K562 (cell line): ENCODE measurements around the gene AGXT. TPM values are rescaled to one million over a fixed set of nuclear protein-coding genes. Genes with fewer than 3 reads are reported as not detected.

Source experiments
- ATAC-seq: fragments of 200-7000 bp; cut with Tn5 transposase; 3 replicates; pipeline ENCODE4 v1.9.1; 2020; ENCODE audit warnings: moderate library complexity
- BruUV-seq: library from RNA; stranded (reverse); fragments of 400-500 nt; replicated peaks from 2 replicates; lab custom pipeline; 2021; lab: Mats Ljungman, UMichigan
- CTCF ChIA-PET: fragments of 300-600 bp; formaldehyde crosslinking; extraction: SDS; loops from one replicate; lab custom pipeline; 2021; ENCODE audit warnings: low intra/inter-chr PET ratio; lab: Yijun Ruan, JAX
- POLR2A ChIA-PET: fragments of 300-600, 350-650 bp; sonication (Branson Sonifier 250); formaldehyde crosslinking; extraction: SDS; loops from one replicate; lab custom pipeline; 2021; ENCODE audit warnings: antibody characterized with exemption, inconsistent platforms; lab: Yijun Ruan, JAX
- DNase-seq, 4 experiments: peaks; one replicate each; pipeline versions ENCODE4 v3.0.0 to v3.0.0-alpha.2; 2011 to 2018; ENCODE audit warnings: low spot score in 3 of 4, mixed read lengths in 3 of 4; ENCODE audit errors: extremely low read depth in 1 of 4
- FAIRE-seq: peaks from 2 replicates; lab custom pipeline; 2011; peaks lifted over from hg19 to GRCh38; lab: Jason Lieb, UNC
- H2AFZ ChIP-seq: 2 replicates; pipeline ENCODE4 v1.6.0; 2011; ENCODE audit warnings: low read depth, low read length, control low read depth, inconsistent platforms
- H3K27ac ChIP-seq: fragments of 200-600 bp; 3 replicates; pipeline ENCODE4 v1.8.0; 2011; ENCODE audit warnings: low read depth, mild to moderate bottlenecking, control low read depth, inconsistent platforms, low read length, moderate library complexity, mixed read lengths; ENCODE audit errors: extremely low read depth
- H3K27me3 ChIP-seq, 2 experiments: fragments of 300-600 bp in 1 of 2; 2 replicates in 1 of 2; 3 replicates in 1 of 2; pipeline versions ENCODE4 v1.6.0 to v1.8.0; 2011; ENCODE audit warnings: inconsistent platforms in 2 of 2, low read length in 2 of 2, mild to moderate bottlenecking in 1 of 2, mixed read lengths in 1 of 2, moderate library complexity in 1 of 2; ENCODE audit not compliant: control insufficient read depth in 2 of 2, insufficient read depth in 2 of 2
- H3K36me3 ChIP-seq: fragments of 300-600 bp; 3 replicates; pipeline ENCODE4 v1.8.0; 2011; ENCODE audit warnings: mild to moderate bottlenecking, low read length, inconsistent platforms; ENCODE audit not compliant: control insufficient read depth, insufficient read depth
- H3K4me1 ChIP-seq, 2 experiments: fragments of 200-600 bp in 1 of 2; replicated peaks in 1 of 2; 2 replicates in 1 of 2; 3 replicates in 1 of 2; pipeline versions ENCODE4 v1.5.1 to v1.8.0; 2011; ENCODE audit warnings: inconsistent platforms in 2 of 2, low read length in 2 of 2, mild to moderate bottlenecking in 1 of 2, mixed read lengths in 1 of 2, moderate library complexity in 1 of 2; ENCODE audit not compliant: control insufficient read depth in 2 of 2, insufficient read depth in 2 of 2
- H3K4me2 ChIP-seq: 2 replicates; pipeline ENCODE4 v1.6.1; 2011; ENCODE audit warnings: low read length, control low read depth, inconsistent platforms, mixed read lengths; ENCODE audit not compliant: insufficient read depth
- H3K4me3 ChIP-seq: fragments of 200-600 bp; sonication (generic), shearing (Covaris generic); 2 replicates; pipeline ENCODE4 v1.5.1; 2016; ENCODE audit warnings: control low read depth, inconsistent platforms
- H3K79me2 ChIP-seq: fragments of 200-600 bp; 3 replicates; pipeline ENCODE4 v1.8.0; 2011; ENCODE audit warnings: low read length, inconsistent platforms; ENCODE audit not compliant: control insufficient read depth, insufficient read depth
- H3K9ac ChIP-seq, 2 experiments: 2 replicates each; pipeline versions ENCODE4 v1.6.0 to v1.6.1; 2011; ENCODE audit warnings: low read depth in 2 of 2, low read length in 2 of 2, control low read depth in 1 of 2, inconsistent platforms in 1 of 2, mild to moderate bottlenecking in 1 of 2, mixed read lengths in 1 of 2; ENCODE audit not compliant: insufficient read depth in 1 of 2
- H3K9me1 ChIP-seq: one replicate; pipeline ENCODE4 v1.6.0; 2011; ENCODE audit warnings: inconsistent platforms, mild to moderate bottlenecking, low read length, moderate library complexity; ENCODE audit not compliant: control insufficient read depth, insufficient read depth
- H3K9me3 ChIP-seq: replicated peaks from 2 replicates; pipeline ENCODE4 v1.5.1; 2011; ENCODE audit warnings: low read depth, low read length, inconsistent platforms; ENCODE audit not compliant: control insufficient read depth, insufficient read depth
- H4K20me1 ChIP-seq: replicated peaks from 2 replicates; pipeline ENCODE4 v1.6.1; 2011; ENCODE audit warnings: low read length, inconsistent platforms, mixed read lengths; ENCODE audit not compliant: control insufficient read depth, insufficient read depth
- ATF3 ChIP-seq, 2 experiments: fragments of 450-650 bp in 1 of 2; sonication (generic) in 1 of 2; formaldehyde crosslinking in 1 of 2; IDR thresholded peaks in 1 of 2; conservative IDR thresholded peaks in 1 of 2; 2 replicates each; pipeline versions ENCODE4 v1.6.1 to v1.8.1; 2016 to 2023; ENCODE audit warnings: mild to moderate bottlenecking in 2 of 2, moderate library complexity in 2 of 2, inconsistent platforms in 1 of 2, missing genetic modification reagents in 1 of 2
- BRCA1 ChIP-seq, 2 experiments: fragments of 450-650 bp in 1 of 2; sonication (generic) in 1 of 2; formaldehyde crosslinking in 1 of 2; IDR thresholded peaks; 2 replicates each; pipeline versions ENCODE4 v1.5.0 to v1.6.1; 2017 to 2020; ENCODE audit warnings: mild to moderate bottlenecking in 1 of 2, missing genetic modification reagents in 1 of 2
- CC2D1A ChIP-seq: fragments of 450-650 bp; IDR thresholded peaks from 2 replicates; pipeline ENCODE4 v1.6.1; 2017; ENCODE audit warnings: mild to moderate bottlenecking
- FOXA1 ChIP-seq: fragments of 450-650 bp; IDR thresholded peaks from 2 replicates; pipeline ENCODE4 v1.6.1; 2016; ENCODE audit warnings: mild to moderate bottlenecking, borderline replicate concordance
- MEIS2 ChIP-seq: fragments of 450-650 bp; IDR thresholded peaks from 2 replicates; pipeline ENCODE4 v1.6.1; 2014; ENCODE audit warnings: mild to moderate bottlenecking; ENCODE audit not compliant: partially characterized antibody
- NCOA2 ChIP-seq, 2 experiments: fragments of 450-650 bp; IDR thresholded peaks; 2 replicates each; pipeline ENCODE4 v1.6.1; 2018; ENCODE audit warnings: mild to moderate bottlenecking in 2 of 2, moderate library complexity in 1 of 2; ENCODE audit not compliant: partially characterized antibody in 2 of 2
- SPI1 ChIP-seq: IDR thresholded peaks from 2 replicates; pipeline ENCODE4 v1.6.1; 2011; ENCODE audit warnings: low read depth, low read length, control low read depth, borderline replicate concordance
- TCF3 ChIP-seq: sonication (generic); formaldehyde crosslinking; IDR thresholded peaks from 2 replicates; pipeline ENCODE4 v1.4.0; 2020; ENCODE audit warnings: mild to moderate bottlenecking, missing genetic modification reagents
- WGBS: fragments of 100-300 bp; shearing (Covaris generic); methylation state at CpG from one replicate; pipeline ENCODE4 v1.1.6; 2016; ENCODE audit warnings: low coverage, mixed read lengths; ENCODE audit not compliant: insufficient coverage; ENCODE audit errors: missing lambda C conversion rate; 5-methylcytosine and 5-hydroxymethylcytosine counted together
- in situ Hi-C: fragments of 300-500 bp; cut with MboI; formaldehyde crosslinking; loops from 4 replicates; pipeline ENCODE4 v1.15.0; 2018; ENCODE audit warnings: inconsistent platforms, mixed read lengths
- intact Hi-C: fragments of 100-400 bp; cut with micrococcal nuclease; formaldehyde crosslinking; loops from 2 replicates; pipeline ENCODE4 v1.14.2; 2022
- polyA plus RNA-seq, 8 experiments: library from polyadenylated mRNA; depleted of rRNA in 4 of 8; stranded (reverse) in 5 of 8; unstranded in 3 of 8; fragments of >200 nt; fragmentation: Nextera tagmentation in 2 of 8; fragmentation: Illumina TruSeq in 1 of 8; extraction: Ambion mirVana in 2 of 8; extraction: Trizol in 1 of 8; gene quantifications; 2 replicates each; pipeline versions ENCODE4 v1.2.1 to v1.2.3, GENCODE V29; 2011 to 2014; ENCODE audit warnings: inconsistent platforms in 1 of 8, missing spikeins in 1 of 8
- total RNA-seq, 7 experiments: library from RNA; depleted of rRNA in 6 of 7; stranded (reverse); fragments of >200 nt in 6 of 7; fragmentation: Illumina TruSeq in 2 of 7; extraction: Trizol in 2 of 7; gene quantifications; 2 replicates each; pipeline versions ENCODE4 v1.2.1 to v1.2.3, GENCODE V29; 2011 to 2021; ENCODE audit warnings: low replicate concordance in 1 of 7
- TF ChIP-seq, protein P1 (sequence below): fragments of 450-650 bp; formaldehyde crosslinking; IDR thresholded peaks from 2 replicates; pipeline ENCODE4 v1.4.0; 2022; ENCODE audit warnings: mild to moderate bottlenecking, moderate library complexity

Gene AGXT
- total and polyA plus RNA-seq, 9 of the 15 experiments (the other 6 are each of a cell fraction or from before 2014, with no cell fraction given) = 0.18 TPM; not detected in 8

DNA sequence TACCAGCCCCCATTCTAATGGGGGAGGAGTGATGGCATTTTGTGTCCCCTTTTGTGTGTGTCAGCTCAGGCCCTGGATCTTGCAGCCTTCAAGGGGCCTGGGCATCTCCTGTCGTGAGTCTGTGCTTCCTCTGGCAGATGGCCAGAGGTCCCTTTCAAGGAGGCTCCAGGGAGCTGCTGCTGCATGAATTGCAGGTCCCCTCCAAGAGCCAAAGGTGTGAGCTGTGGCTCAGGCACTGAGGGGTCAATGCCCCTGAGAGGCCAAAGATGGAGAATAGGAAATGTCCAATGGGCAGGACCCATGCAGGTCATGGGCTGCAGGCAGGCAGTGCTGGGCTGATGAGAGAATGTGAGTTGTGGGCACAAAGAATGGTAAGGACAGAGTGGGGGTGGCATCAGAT is 16.9 kb downstream of the AGXT start:
- in situ Hi-C loops = no loop called here
- no peak for ATAC-seq

DNA sequence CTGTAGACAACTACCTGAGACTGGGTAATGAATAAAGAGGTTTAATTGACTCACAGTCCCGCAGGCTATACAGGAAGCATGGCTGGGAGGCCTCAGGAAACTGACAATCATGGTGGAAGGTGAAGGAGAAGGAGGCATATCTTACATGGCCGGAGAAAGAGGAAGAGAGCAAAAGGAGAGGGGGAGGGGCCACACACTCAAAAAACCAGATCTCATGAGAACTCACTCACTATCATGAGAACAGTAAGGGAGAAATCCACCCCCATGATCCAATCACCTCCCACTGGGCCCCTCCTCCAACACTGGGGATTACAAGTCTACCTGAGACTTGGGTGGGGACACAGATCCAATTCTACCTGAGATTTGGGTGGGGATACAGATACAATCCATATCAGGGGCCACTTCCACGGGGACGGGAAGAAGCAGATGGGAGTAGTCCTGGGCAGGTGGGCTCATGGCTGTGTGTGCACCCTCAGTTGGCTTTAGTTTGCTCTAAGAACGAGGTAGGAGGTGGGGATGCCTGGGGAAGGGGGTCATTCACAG is 17.5 kb downstream of the AGXT start:
- in situ Hi-C loops = no loop called here
- Histone ChIP-seq H2AFZ (no peak overlapping the region), H3K9me3 (no peaks in the 10 kb centered on the region), H3K4me2 (no peak overlapping the region), H3K79me2 (no peaks in the 10 kb centered on the region), H3K9ac (no peak overlapping the region), H3K9me1 (no peaks in the 10 kb centered on the region), H3K27me3 (peaks cover 0 to 4% of the 10 kb centered on the region in 2 experiments; a peak in 2 of 5 replicates), H3K4me1 (peaks cover 0 to 5% of the 10 kb centered on the region in 2 experiments; a peak in 2 of 5 replicates), H3K27ac (no peak overlapping the region), H4K20me1 (no peaks in the 10 kb centered on the region), H3K4me3 (no peak overlapping the region), H3K36me3 (no peaks in the 10 kb centered on the region)
- ChIA-PET CTCF (no interaction called here), POLR2A (interaction anchor here (1.0 kb wide), 1 partner anchor 138 kb away, joined by 3 read pairs; no protein-coding TSS in a partner anchor)
- no peak for DNase-seq
- no peak for FAIRE-seq
- ATAC-seq = no peak
- intact Hi-C loops = no loop called here
- 11% methylated on average over 4 of the region's 5 CpGs for WGBS
- BruUV-seq = no TSS peak
- TF ChIP-seq SPI1 (peak; percentile 8; the same call in 1 of the 2 replicates), ATF3 (IDR thresholded peaks at IDR 0.05) (no peak), ATF3 (CRISPR knock-in tag; conservative IDR thresholded peaks at IDR 0.05) (no peak), FOXA1 (no peak), MEIS2 (no peak)
- TF ChIP-seq, protein P1, sequence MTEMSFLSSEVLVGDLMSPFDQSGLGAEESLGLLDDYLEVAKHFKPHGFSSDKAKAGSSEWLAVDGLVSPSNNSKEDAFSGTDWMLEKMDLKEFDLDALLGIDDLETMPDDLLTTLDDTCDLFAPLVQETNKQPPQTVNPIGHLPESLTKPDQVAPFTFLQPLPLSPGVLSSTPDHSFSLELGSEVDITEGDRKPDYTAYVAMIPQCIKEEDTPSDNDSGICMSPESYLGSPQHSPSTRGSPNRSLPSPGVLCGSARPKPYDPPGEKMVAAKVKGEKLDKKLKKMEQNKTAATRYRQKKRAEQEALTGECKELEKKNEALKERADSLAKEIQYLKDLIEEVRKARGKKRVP (CRISPR knock-in tag) = no peak
- TF ChIP-seq, all 486 proteins: peak for 1

More for the DNA sequence above, 16.9 kb downstream of the AGXT start:
- CTCF ChIA-PET = no interaction called here
- FAIRE-seq (no peak), DNase-seq (no peak)
- Histone ChIP-seq H3K9ac (no peak overlapping the region), H3K9me1 (no peaks in the 10 kb centered on the region), H3K27ac (no peak overlapping the region), H4K20me1 (no peaks in the 10 kb centered on the region), H3K79me2 (no peaks in the 10 kb centered on the region), H3K4me3 (no peak overlapping the region), H3K4me2 (no peak overlapping the region), H3K9me3 (no peaks in the 10 kb centered on the region), H3K4me1 (peaks cover 0 to 5% of the 10 kb centered on the region in 2 experiments; a peak in 2 of 5 replicates), H2AFZ (no peak overlapping the region), H3K36me3 (no peaks in the 10 kb centered on the region), H3K27me3 (peaks cover 0 to 4% of the 10 kb centered on the region in 2 experiments; a peak in 1 of 5 replicates)
- no TSS peak for BruUV-seq
- intact Hi-C loops = no loop called here
- POLR2A ChIA-PET = interaction anchor here (1.0 kb wide), 1 partner anchor 138 kb away, joined by 3 read pairs; no protein-coding TSS in a partner anchor
- no peak for TF ChIP-seq NCOA2 (IDR thresholded peaks at IDR 0.05; ENCODE audit: partially characterized antibody in 2 of 2)
- no peak for TF ChIP-seq TCF3
- no peak for TF ChIP-seq BRCA1 (IDR thresholded peaks at IDR 0.05)
- TF ChIP-seq BRCA1 (CRISPR knock-in tag; IDR thresholded peaks at IDR 0.05) = no peak
- no peak for TF ChIP-seq CC2D1A
- 0% methylated on average over 1 of the region's 1 CpG for WGBS
